Esophagus muscularis mucosa (tissue), 4 donors: ENCODE measurements around the gene MYH11.

Experiments
- CTCF ChIP-seq, 3 experiments: fragments of 200-600 bp in 2 of 3; fragments of 450-650 bp in 1 of 3; sonication (generic) in 2 of 3; IDR thresholded peaks; one replicate each; pipeline ENCODE4 v1.5.1; 2017 to 2019; ENCODE audit warnings: antibody characterized with exemption in 3 of 3, mild to moderate bottlenecking in 2 of 3, moderate library complexity in 1 of 3
- EP300 ChIP-seq: sonication (generic); formaldehyde crosslinking; IDR thresholded peaks from one replicate; pipeline ENCODE4 v1.6.1; 2017; ENCODE audit warnings: antibody characterized with exemption
- POLR2A ChIP-seq: fragments of 450-650 bp; IDR thresholded peaks from one replicate; pipeline ENCODE4 v1.6.1; 2017; ENCODE audit warnings: antibody characterized with exemption, moderate library complexity, mild to moderate bottlenecking, low read depth
- POLR2AphosphoS5 ChIP-seq, 2 donors: sonication (generic); formaldehyde crosslinking; IDR thresholded peaks; one replicate each; pipeline ENCODE4 v1.6.1; 2017; ENCODE audit warnings: antibody characterized with exemption in 2 of 2

- TF ChIP-seq CTCF (IDR thresholded peaks at IDR 0.05) (no peak), POLR2A (no peak), EP300 (no peak), POLR2AphosphoS5 (IDR thresholded peaks at IDR 0.05) (peak in 1 of 2 donors; percentile 63)
These were observed 147.8 kb downstream of the MYH11 start for GRCh38 chr16:15708997-15709396.
